HepG2 (cell line): ENCODE results near the gene NOX3. TPM values are rescaled to one million over a fixed set of nuclear protein-coding genes. Genes with fewer than 3 reads are reported as not detected.

ENCODE experiments used
- ATAC-seq: fragments of 200-7000 bp; cut with Tn5 transposase; 3 replicates; pipeline ENCODE4 v1.9.1; 2020; ENCODE audit warnings: mild to moderate bottlenecking, moderate library complexity
- BruUV-seq: library from RNA; stranded (reverse); fragments of 400-500 nt; replicated peaks from 2 replicates; lab custom pipeline; 2021; lab: Mats Ljungman, UMichigan
- CTCF ChIA-PET: fragments of 300-600 bp; formaldehyde crosslinking; extraction: SDS; loops from one replicate; lab custom pipeline; 2021; ENCODE audit warnings: low total read pairs, inconsistent platforms, low intra/inter-chr PET ratio; lab: Yijun Ruan, JAX
- POLR2A ChIA-PET: fragments of 350-600 bp; sonication (Branson Sonifier 250); formaldehyde crosslinking; loops from one replicate; lab custom pipeline; 2020; ENCODE audit warnings: antibody characterized with exemption, inconsistent platforms; lab: Yijun Ruan, JAX
- DNase-seq: peaks from one replicate; pipeline ENCODE4 v3.0.0-alpha.2; 2015; ENCODE audit warnings: low spot score
- FAIRE-seq: peaks from 3 replicates; lab custom pipeline; 2011; peaks lifted over from hg19 to GRCh38; lab: Jason Lieb, UNC
- H2AFZ ChIP-seq: one replicate; pipeline ENCODE4 v1.6.1; 2011; ENCODE audit warnings: low read length, inconsistent platforms
- H3K27ac ChIP-seq: fragments of 300-600 bp; 3 replicates; pipeline ENCODE4 v1.8.0; 2011; ENCODE audit warnings: mixed run types, mild to moderate bottlenecking, mixed read lengths, low read length, inconsistent platforms; ENCODE audit not compliant: insufficient read depth; ENCODE audit errors: extremely low read length
- H3K27me3 ChIP-seq, 2 experiments: fragments of 200-600 bp in 1 of 2; 2 replicates in 1 of 2; 3 replicates in 1 of 2; pipeline versions ENCODE4 v1.6.0 to v1.8.0; 2011; ENCODE audit warnings: low read length in 2 of 2, mild to moderate bottlenecking in 2 of 2, moderate library complexity in 2 of 2, inconsistent platforms in 1 of 2; ENCODE audit not compliant: insufficient read depth in 2 of 2, control insufficient read depth in 1 of 2
- H3K36me3 ChIP-seq, 2 experiments: fragments of 200-600 bp in 1 of 2; replicated peaks in 1 of 2; 2 replicates in 1 of 2; 3 replicates in 1 of 2; pipeline versions ENCODE4 v1.5.1 to v1.8.0; 2011; ENCODE audit warnings: low read length in 2 of 2, inconsistent platforms in 1 of 2; ENCODE audit not compliant: insufficient read depth in 2 of 2, control insufficient read depth in 1 of 2
- H3K4me1 ChIP-seq: 2 replicates; pipeline ENCODE4 v1.5.1; 2012; ENCODE audit warnings: low read length, inconsistent platforms; ENCODE audit not compliant: insufficient read depth
- H3K4me2 ChIP-seq: 2 replicates; pipeline ENCODE4 v1.6.0; 2011; ENCODE audit warnings: low read depth, low read length, inconsistent platforms
- H3K4me3 ChIP-seq, 3 experiments: fragments of 200-600 bp in 1 of 3; sonication (generic), shearing (Covaris generic) in 1 of 3; replicated peaks in 1 of 3; 2 replicates each; pipeline ENCODE4 v1.5.1; 2011 to 2016; ENCODE audit warnings: low read length in 3 of 3, inconsistent platforms in 2 of 3, low read depth in 2 of 3, mild to moderate bottlenecking in 2 of 3, control low read depth in 1 of 3, mixed read lengths in 1 of 3; ENCODE audit not compliant: insufficient read depth in 1 of 3
- H3K79me2 ChIP-seq: one replicate; pipeline ENCODE4 v1.6.1; 2011; ENCODE audit warnings: low read length, inconsistent platforms; ENCODE audit not compliant: insufficient read depth
- H3K9ac ChIP-seq: 2 replicates; pipeline ENCODE4 v1.6.0; 2011; ENCODE audit warnings: mild to moderate bottlenecking, low read depth, low read length, inconsistent platforms; ENCODE audit not compliant: insufficient read depth
- H3K9me3 ChIP-seq: 2 replicates; pipeline ENCODE4 v1.5.1; 2012; ENCODE audit warnings: mild to moderate bottlenecking, low read length
- H4K20me1 ChIP-seq: 2 replicates; pipeline ENCODE4 v1.6.0; 2011; ENCODE audit warnings: inconsistent platforms, mild to moderate bottlenecking, low read length, moderate library complexity; ENCODE audit not compliant: insufficient read depth
- MAFF ChIP-seq: IDR thresholded peaks from 2 replicates; pipeline ENCODE4 v1.6.1; 2011; ENCODE audit warnings: low read depth, low read length, improper control_type of control experiment
- MAFK ChIP-seq, 2 experiments: IDR thresholded peaks in 1 of 2; conservative IDR thresholded peaks in 1 of 2; 2 replicates each; pipeline ENCODE4 v1.6.1; 2011; ENCODE audit warnings: improper control_type of control experiment in 2 of 2, low read length in 2 of 2
- PBX2 ChIP-seq: IDR thresholded peaks from 2 replicates; pipeline ENCODE4 v1.6.1; 2016; ENCODE audit warnings: control low read depth
- TEAD3 ChIP-seq: optimal IDR thresholded peaks from 2 replicates; pipeline ENCODE3; 2016; ENCODE audit warnings: borderline replicate concordance
- ZNF143 ChIP-seq: sonication (generic); formaldehyde crosslinking; IDR thresholded peaks from 2 replicates; pipeline ENCODE4 v1.4.0; 2020; ENCODE audit warnings: missing genetic modification reagents
- ZNF501 ChIP-seq: sonication (generic); formaldehyde crosslinking; IDR thresholded peaks from 2 replicates; pipeline ENCODE4 v1.5.1; 2020; ENCODE audit warnings: mild to moderate bottlenecking, moderate library complexity, missing genetic modification reagents
- ZNF7 ChIP-seq: IDR thresholded peaks from 2 replicates; pipeline ENCODE4 v1.6.1; 2016; ENCODE audit warnings: missing biosample characterization, missing genetic modification reagents
- WGBS: methylation state at CpG from one replicate; pipeline ENCODE4 v1.1.6; 2017; ENCODE audit warnings: low lambda C conversion rate; 5-methylcytosine and 5-hydroxymethylcytosine counted together
- in situ Hi-C: cut with HindIII; loops from 2 replicates; pipeline ENCODE4 v1.10.0; 2017; ENCODE audit warnings: low pct_unique_long_range_greater_than_20kb; ENCODE audit not compliant: extremely low pct_ligation_motif_present
- intact Hi-C: fragments of 100-400 bp; cut with micrococcal nuclease; formaldehyde crosslinking; loops from one replicate; pipeline ENCODE4 v1.10.0; 2022; ENCODE audit not compliant: unreplicated experiment
- polyA plus RNA-seq, 8 experiments: library from polyadenylated mRNA; depleted of rRNA in 3 of 8; stranded (reverse) in 7 of 8; unstranded in 1 of 8; fragments of >200 nt; fragmentation: Illumina TruSeq in 4 of 8; extraction: Trizol in 4 of 8; gene quantifications; 2 replicates each; pipeline versions ENCODE4 v1.2.1 to v1.2.3, GENCODE V29; 2011 to 2016; ENCODE audit warnings: low read depth in 4 of 8, missing spikeins in 1 of 8, mixed read lengths in 1 of 8; ENCODE audit not compliant: insufficient read depth in 1 of 8
- total RNA-seq, 5 experiments: library from RNA; depleted of rRNA; stranded (reverse); fragments of >200 nt; fragmentation: Illumina TruSeq; extraction: Trizol; gene quantifications; 2 replicates each; pipeline ENCODE4 v1.2.3, GENCODE V29; 2016; ENCODE audit warnings: low read depth in 1 of 5
- TF ChIP-seq, protein P1 (sequence below), 2 experiments: fragments of 450-650 bp in 1 of 2; sonication (generic) in 1 of 2; formaldehyde crosslinking; IDR thresholded peaks; 2 replicates each; pipeline versions ENCODE4 v1.5.0 to v1.8.0; 2020 to 2022; ENCODE audit warnings: mild to moderate bottlenecking in 1 of 2, missing genetic modification reagents in 1 of 2

Gene NOX3
- total and polyA plus RNA-seq, 2 of the 13 experiments (the other 11 are each of a cell fraction or from before 2014, with no cell fraction given) = 0.09 to 0.18 TPM

GRCh38 chr6:155406801-155407200, 48.8 kb downstream of the NOX3 start:
- 100% methylated on average over 1 of the region's 1 CpG for WGBS
- ATAC-seq = peak; percentile 77
- in situ Hi-C loops = no loop called here
- CTCF ChIA-PET = no interaction called here
- no peak overlapping the region for H2AFZ ChIP-seq
- no peak overlapping the region for H3K4me3 ChIP-seq
- FAIRE-seq = no peak
- no peak overlapping the region for H3K4me2 ChIP-seq
- peaks cover 40% of the 10 kb centered on the region for H3K4me1 ChIP-seq
- TF ChIP-seq MAFF (peak; percentile 63), MAFK (conservative IDR thresholded peaks at IDR 0.05 in 1 of 2, IDR thresholded peaks at IDR 0.05 in 1 of 2; ENCODE audit: low read length in 2 of 2) (peak; percentile 63 to 79), ZNF7 (no peak)
- TF ChIP-seq, all 625 proteins: peak for 2
- intact Hi-C loops = no loop called here
- Histone ChIP-seq H3K27me3 (no peaks in the 10 kb centered on the region), H3K79me2 (no peaks in the 10 kb centered on the region), H3K9ac (no peak overlapping the region), H3K36me3 (no peaks in the 10 kb centered on the region), H3K27ac (no peak overlapping the region), H4K20me1 (no peaks in the 10 kb centered on the region), H3K9me3 (no peaks in the 10 kb centered on the region)
- no peak for DNase-seq
- BruUV-seq = no TSS peak
- POLR2A ChIA-PET = interaction anchor here (1.9 kb wide), 1 partner anchor 8 kb away, joined by 6 read pairs; no protein-coding TSS in a partner anchor

DNA sequence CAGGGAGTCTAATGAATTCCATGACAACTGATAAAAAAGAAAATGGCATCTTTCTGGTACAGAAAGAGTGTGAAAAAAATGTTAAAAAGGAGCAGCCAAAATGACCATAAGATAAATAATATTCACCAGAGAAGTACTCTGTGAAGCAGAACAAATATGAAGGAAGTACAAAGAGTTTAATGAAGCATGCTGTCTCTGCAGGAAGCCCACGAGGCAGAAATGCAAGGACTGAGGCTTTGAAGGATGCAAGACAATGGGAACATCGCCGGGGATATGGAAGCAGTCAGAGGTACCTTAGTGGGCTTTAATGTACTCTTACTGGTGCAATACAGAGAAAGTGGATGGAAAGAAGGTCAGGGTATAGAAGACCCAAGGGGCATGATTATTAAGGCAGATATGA, 50.7 kb downstream of the NOX3 start:
- H3K36me3 ChIP-seq = no peaks in the 10 kb centered on the region
- no peak overlapping the region for H3K4me2 ChIP-seq
- no peaks in the 10 kb centered on the region for H3K79me2 ChIP-seq
- no peaks in the 10 kb centered on the region for H3K27me3 ChIP-seq
- CTCF ChIA-PET = no interaction called here
- no peak overlapping the region for H3K4me3 ChIP-seq
- FAIRE-seq (no peak), ATAC-seq (no peak), DNase-seq (no peak)
- no peaks in the 10 kb centered on the region for H3K9me3 ChIP-seq
- in situ Hi-C loops = loop anchor here (5.0 kb wide), 1 partner anchor 78 kb away; no protein-coding TSS in a partner anchor
- no peak overlapping the region for H2AFZ ChIP-seq
- POLR2A ChIA-PET = no interaction called here
- H4K20me1 ChIP-seq = no peaks in the 10 kb centered on the region
- H3K9ac ChIP-seq = no peak overlapping the region
- H3K27ac ChIP-seq = no peak overlapping the region
- intact Hi-C loops = no loop called here
- no TSS peak for BruUV-seq
- peaks cover 58% of the 10 kb centered on the region for H3K4me1 ChIP-seq
- WGBS = 97% methylated on average over 3 of the region's 3 CpGs
- no peak for TF ChIP-seq TEAD3 (CRISPR knock-in tag)
- TF ChIP-seq, protein P1, sequence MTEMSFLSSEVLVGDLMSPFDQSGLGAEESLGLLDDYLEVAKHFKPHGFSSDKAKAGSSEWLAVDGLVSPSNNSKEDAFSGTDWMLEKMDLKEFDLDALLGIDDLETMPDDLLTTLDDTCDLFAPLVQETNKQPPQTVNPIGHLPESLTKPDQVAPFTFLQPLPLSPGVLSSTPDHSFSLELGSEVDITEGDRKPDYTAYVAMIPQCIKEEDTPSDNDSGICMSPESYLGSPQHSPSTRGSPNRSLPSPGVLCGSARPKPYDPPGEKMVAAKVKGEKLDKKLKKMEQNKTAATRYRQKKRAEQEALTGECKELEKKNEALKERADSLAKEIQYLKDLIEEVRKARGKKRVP (CRISPR knock-in tag; IDR thresholded peaks at IDR 0.05) = no peak
- no peak for TF ChIP-seq PBX2 (CRISPR knock-in tag)
- no peak for TF ChIP-seq ZNF501 (CRISPR knock-in tag)
- no peak for TF ChIP-seq ZNF143 (CRISPR knock-in tag)
